CD8-positive, alpha-beta memory T cell (primary cell): Measurements from ENCODE around the gene PHC2. TPM values are rescaled to one million over a fixed set of nuclear protein-coding genes. Genes with fewer than 3 reads are reported as not detected.

Source experiments
- CTCF ChIA-PET: fragments of 350-600 bp; sonication (Branson Sonifier 250); formaldehyde crosslinking; loops from one replicate; lab custom pipeline; 2021; ENCODE audit warnings: antibody characterized with exemption; lab: Charles Lee
- POLR2A ChIA-PET: fragments of 350-600 bp; sonication (Branson Sonifier 250); formaldehyde crosslinking; loops from one replicate; lab custom pipeline; 2021; ENCODE audit warnings: antibody characterized with exemption; lab: Charles Lee
- DNase-seq, 5 donors: peaks; one replicate each; pipeline versions ENCODE4 v3.0.0 to v3.0.0-alpha.2; 2020 to 2022; ENCODE audit warnings: mixed read lengths in 1 of 5
- H3K27ac ChIP-seq: one replicate; pipeline ENCODE4 v1.7.0; 2013; ENCODE audit warnings: low read depth, mild to moderate bottlenecking, low read length, moderate library complexity
- H3K27me3 ChIP-seq: 2 replicates; pipeline ENCODE4 v1.7.0; 2013; ENCODE audit warnings: low read length, mild to moderate bottlenecking; ENCODE audit not compliant: insufficient read depth, poor library complexity, severe bottlenecking
- H3K36me3 ChIP-seq: 2 replicates; pipeline ENCODE4 v1.7.0; 2013; ENCODE audit warnings: mild to moderate bottlenecking, low read length, moderate library complexity; ENCODE audit not compliant: insufficient read depth
- H3K4me1 ChIP-seq: 2 replicates; pipeline ENCODE4 v1.7.0; 2013; ENCODE audit warnings: mild to moderate bottlenecking, low read length, moderate library complexity; ENCODE audit not compliant: insufficient read depth
- H3K4me3 ChIP-seq: 2 replicates; pipeline ENCODE4 v1.7.0; 2013; ENCODE audit warnings: mild to moderate bottlenecking, low read length
- H3K9me3 ChIP-seq: 2 replicates; pipeline ENCODE4 v1.7.0; 2013; ENCODE audit warnings: mild to moderate bottlenecking, low read length
- H3K27ac Mint-ChIP-seq, 8 donors: one replicate each; pipeline ENCODE4 v1.8.0; 2020 to 2021; ENCODE audit warnings: mixed read lengths in 8 of 8, mild to moderate bottlenecking in 6 of 8, inconsistent platforms in 3 of 8, moderate library complexity in 3 of 8
- H3K27me3 Mint-ChIP-seq, 2 donors: one replicate each; pipeline ENCODE4 v1.8.0; 2020 to 2021; ENCODE audit warnings: mixed read lengths in 2 of 2, mild to moderate bottlenecking in 1 of 2, moderate library complexity in 1 of 2
- H3K36me3 Mint-ChIP-seq, 3 donors: one replicate each; pipeline ENCODE4 v1.8.0; 2020 to 2021; ENCODE audit warnings: mixed read lengths in 3 of 3, inconsistent platforms in 1 of 3, mild to moderate bottlenecking in 1 of 3
- H3K4me1 Mint-ChIP-seq, 3 donors: one replicate each; pipeline ENCODE4 v1.8.0; 2020 to 2021; ENCODE audit warnings: mixed read lengths in 3 of 3, inconsistent platforms in 1 of 3, mild to moderate bottlenecking in 1 of 3
- H3K4me3 Mint-ChIP-seq, 7 donors: one replicate each; pipeline ENCODE4 v1.8.0; 2020 to 2021; ENCODE audit warnings: mixed read lengths in 7 of 7, mild to moderate bottlenecking in 6 of 7, moderate library complexity in 4 of 7, inconsistent platforms in 2 of 7
- H3K9me3 Mint-ChIP-seq, 5 donors: one replicate each; pipeline ENCODE4 v1.8.0; 2020 to 2022; ENCODE audit warnings: mixed read lengths in 5 of 5, mild to moderate bottlenecking in 3 of 5, moderate library complexity in 2 of 5, inconsistent platforms in 1 of 5
- polyA plus RNA-seq: library from polyadenylated mRNA; unstranded; fragments of 300-500 nt; fragmentation: Illumina TruSeq; gene quantifications from one replicate; pipeline ENCODE4 v1.2.3, GENCODE V29; 2021
- total RNA-seq, 2 experiments: library from RNA; stranded (reverse); gene quantifications; one replicate each; pipeline ENCODE4 v1.2.3, GENCODE V29; 2021

Gene PHC2
- total and polyA plus RNA-seq, 3 experiments from 2014 or later, result 25.5 to 34.2 (median 25.8) TPM

GRCh38 chr1:33388805-33389771 lies 41.8 kb downstream of the PHC2 start:
- H3K27me3 ChIP-seq, result no peaks in the 10 kb centered on the region
- no peak for DNase-seq
- H3K36me3 ChIP-seq, result no peaks in the 10 kb centered on the region
- no peak overlapping the region for H3K4me3 ChIP-seq
- ChIA-PET CTCF (no interaction called here), POLR2A (no interaction called here)
- peaks cover 16 to 26% of the 10 kb centered on the region in 2 donors for H3K27me3 Mint-ChIP-seq
- H3K4me3 Mint-ChIP-seq, result no peak overlapping the region
- no peak overlapping the region for H3K27ac Mint-ChIP-seq
- H3K9me3 ChIP-seq, result no peaks in the 10 kb centered on the region
- no peaks in the 10 kb centered on the region for H3K4me1 ChIP-seq
- no peaks in the 10 kb centered on the region for H3K4me1 Mint-ChIP-seq
- no peaks in the 10 kb centered on the region for H3K36me3 Mint-ChIP-seq
- H3K27ac ChIP-seq, result no peak overlapping the region
- no peaks in the 10 kb centered on the region for H3K9me3 Mint-ChIP-seq

- H3K27ac Mint-ChIP-seq, result no peak overlapping the region
- Histone ChIP-seq H3K36me3 (no peaks in the 10 kb centered on the region), H3K27ac (no peak overlapping the region), H3K4me1 (no peaks in the 10 kb centered on the region), H3K4me3 (no peak overlapping the region), H3K27me3 (no peaks in the 10 kb centered on the region), H3K9me3 (no peaks in the 10 kb centered on the region)
- H3K4me3 Mint-ChIP-seq, result no peak overlapping the region
- no peaks in the 10 kb centered on the region for H3K4me1 Mint-ChIP-seq
- peaks cover 9 to 27% of the 10 kb centered on the region in 2 donors for H3K27me3 Mint-ChIP-seq
- H3K36me3 Mint-ChIP-seq, result no peaks in the 10 kb centered on the region
- H3K9me3 Mint-ChIP-seq, result no peaks in the 10 kb centered on the region
- DNase-seq, result no peak
- CTCF ChIA-PET, result no interaction called here
- POLR2A ChIA-PET, result no interaction called here
Measured at GRCh38 chr1:33387625-33388024, 43.3 kb downstream of the PHC2 start.

DNA sequence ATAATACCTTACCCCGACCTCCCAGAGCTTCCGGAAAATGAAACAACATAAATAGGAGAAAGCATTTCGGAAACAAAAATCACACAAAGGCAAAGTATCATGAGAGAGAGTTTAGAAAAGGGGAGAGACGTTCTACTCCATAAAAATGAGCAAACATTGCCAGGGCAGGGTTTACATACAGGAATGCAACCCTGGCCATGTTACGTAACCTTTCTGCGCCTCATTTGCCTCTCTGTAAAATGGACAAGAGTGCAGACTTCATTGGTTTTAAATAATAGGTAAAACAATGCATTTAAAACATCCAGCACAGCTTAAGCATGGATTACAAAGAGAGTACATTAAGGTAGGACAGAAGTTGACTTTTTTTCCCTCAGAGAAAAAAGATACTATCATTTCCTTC lies 45.6 kb downstream of the PHC2 start:
- Mint-ChIP-seq H3K36me3 (peaks cover 0 to 2% (median 0%) of the 10 kb centered on the region in 3 donors), H3K27ac (no peak overlapping the region), H3K9me3 (no peaks in the 10 kb centered on the region), H3K4me1 (peaks cover 6 to 9% (median 7%) of the 10 kb centered on the region in 3 donors), H3K27me3 (peaks cover 7 to 42% of the 10 kb centered on the region in 2 donors), H3K4me3 (no peak overlapping the region)
- ChIA-PET CTCF (no interaction called here), POLR2A (no interaction called here)
- Histone ChIP-seq H3K4me1 (peaks cover 5% of the 10 kb centered on the region), H3K27me3 (no peaks in the 10 kb centered on the region), H3K4me3 (no peak overlapping the region), H3K36me3 (no peaks in the 10 kb centered on the region), H3K27ac (no peak overlapping the region), H3K9me3 (no peaks in the 10 kb centered on the region)
- DNase-seq, result no peak

GRCh38 chr1:33384040-33384812 lies 46.7 kb downstream of the PHC2 start:
- ChIA-PET CTCF (no interaction called here), POLR2A (no interaction called here)
- H3K36me3 ChIP-seq, result no peaks in the 10 kb centered on the region
- H3K4me1 Mint-ChIP-seq, result peaks cover 6 to 12% (median 9%) of the 10 kb centered on the region in 3 donors
- no peak overlapping the region for H3K4me3 Mint-ChIP-seq
- no peaks in the 10 kb centered on the region for H3K27me3 ChIP-seq
- H3K9me3 Mint-ChIP-seq, result no peaks in the 10 kb centered on the region
- peaks cover 7 to 51% of the 10 kb centered on the region in 2 donors for H3K27me3 Mint-ChIP-seq
- peaks cover 0 to 2% (median 0%) of the 10 kb centered on the region in 3 donors for H3K36me3 Mint-ChIP-seq
- DNase-seq, result no peak
- H3K4me1 ChIP-seq, result peaks cover 5% of the 10 kb centered on the region
- no peak overlapping the region for H3K27ac Mint-ChIP-seq
- no peak overlapping the region for H3K4me3 ChIP-seq
- H3K27ac ChIP-seq, result no peak overlapping the region
- no peaks in the 10 kb centered on the region for H3K9me3 ChIP-seq

- no peak overlapping the region for H3K27ac ChIP-seq
- peaks cover 5% of the 10 kb centered on the region for H3K4me1 ChIP-seq
- Mint-ChIP-seq H3K4me1 (peaks cover 6 to 13% (median 12%) of the 10 kb centered on the region in 3 donors), H3K4me3 (no peak overlapping the region), H3K27ac (peak overlapping the region in 1 of 8 donors; percentile 59), H3K36me3 (peaks cover 0 to 2% (median 0%) of the 10 kb centered on the region in 3 donors), H3K27me3 (peaks cover 7 to 51% of the 10 kb centered on the region in 2 donors), H3K9me3 (no peaks in the 10 kb centered on the region)
- H3K9me3 ChIP-seq, result no peaks in the 10 kb centered on the region
- no peaks in the 10 kb centered on the region for H3K36me3 ChIP-seq
- CTCF ChIA-PET, result no interaction called here
- no peak overlapping the region for H3K4me3 ChIP-seq
- DNase-seq, result no peak
- POLR2A ChIA-PET, result no interaction called here
- no peaks in the 10 kb centered on the region for H3K27me3 ChIP-seq
Measured at GRCh38 chr1:33383489-33383888, 47.4 kb downstream of the PHC2 start.

GRCh38 chr1:33382661-33383415 lies 48.1 kb downstream of the PHC2 start:
- H3K9me3 ChIP-seq, result no peaks in the 10 kb centered on the region
- H3K27me3 Mint-ChIP-seq, result peaks cover 7 to 54% of the 10 kb centered on the region in 2 donors
- H3K4me3 ChIP-seq, result no peak overlapping the region
- no peak for DNase-seq
- H3K4me1 ChIP-seq, result peaks cover 5% of the 10 kb centered on the region
- no peak overlapping the region for H3K27ac ChIP-seq
- H3K4me3 Mint-ChIP-seq, result no peak overlapping the region
- ChIA-PET POLR2A (no interaction called here), CTCF (no interaction called here)
- H3K4me1 Mint-ChIP-seq, result peaks cover 6 to 18% (median 17%) of the 10 kb centered on the region in 3 donors
- H3K27me3 ChIP-seq, result no peaks in the 10 kb centered on the region
- H3K36me3 ChIP-seq, result no peaks in the 10 kb centered on the region
- H3K9me3 Mint-ChIP-seq, result no peaks in the 10 kb centered on the region
- peaks cover 0 to 2% (median 0%) of the 10 kb centered on the region in 3 donors for H3K36me3 Mint-ChIP-seq
- H3K27ac Mint-ChIP-seq, result no peak overlapping the region

- ChIA-PET POLR2A (no interaction called here), CTCF (no interaction called here)
- Histone ChIP-seq H3K4me1 (peaks cover 13% of the 10 kb centered on the region), H3K36me3 (no peaks in the 10 kb centered on the region), H3K27me3 (no peaks in the 10 kb centered on the region), H3K4me3 (no peak overlapping the region), H3K27ac (no peak overlapping the region), H3K9me3 (no peaks in the 10 kb centered on the region)
- peaks cover 0 to 2% (median 0%) of the 10 kb centered on the region in 3 donors for H3K36me3 Mint-ChIP-seq
- H3K9me3 Mint-ChIP-seq, result no peaks in the 10 kb centered on the region
- DNase-seq, result no peak
- no peak overlapping the region for H3K4me3 Mint-ChIP-seq
- H3K27me3 Mint-ChIP-seq, result peaks cover 9 to 54% of the 10 kb centered on the region in 2 donors
- peaks cover 8 to 26% (median 26%) of the 10 kb centered on the region in 3 donors for H3K4me1 Mint-ChIP-seq
- H3K27ac Mint-ChIP-seq, result no peak overlapping the region
Measured at GRCh38 chr1:33381977-33382376, 48.9 kb downstream of the PHC2 start.
